HG03571 (cell line): Measurements from ENCODE around the gene PROZ.

Experiments used
- ATAC-seq: cut with Tn5 transposase; IDR thresholded peaks from one replicate; pipeline ENCODE4 v1.9.1; 2021; ENCODE audit not compliant: unreplicated experiment

The PROZ gene

DNA sequence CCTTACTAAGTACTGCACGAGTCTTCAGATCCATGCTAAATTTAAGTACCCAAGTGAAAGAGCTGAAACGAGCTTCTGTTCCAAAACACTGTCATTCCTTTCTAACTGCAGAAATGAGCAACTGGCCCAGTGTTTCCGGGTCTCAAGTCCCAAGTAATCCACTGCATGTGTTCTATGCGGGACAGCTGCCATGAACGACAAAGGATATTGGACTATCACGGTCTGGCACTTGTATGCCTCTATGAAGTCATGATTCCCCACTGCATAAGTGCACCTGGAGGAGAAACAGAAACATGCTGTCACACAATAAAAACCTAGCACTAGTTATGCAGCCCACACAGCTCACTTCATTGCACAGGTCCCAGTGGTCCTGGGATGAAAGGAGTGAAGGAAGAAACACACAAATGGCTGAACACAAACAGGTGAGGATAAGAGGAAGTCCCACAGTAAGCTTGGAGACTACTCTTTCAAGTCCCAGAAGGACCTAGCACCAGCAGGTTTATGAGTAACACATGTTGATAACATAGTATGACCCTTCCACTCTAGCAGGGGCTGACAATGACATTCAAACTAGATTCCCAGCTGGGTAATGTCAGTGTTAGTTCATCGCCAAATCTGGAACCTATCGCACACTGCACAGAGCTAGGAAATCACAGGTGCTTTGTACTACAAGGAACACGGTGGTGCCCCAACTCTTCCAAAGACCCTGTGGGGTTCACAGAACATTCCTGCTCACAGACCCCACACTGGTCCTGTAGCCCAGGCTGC is 38.7 kb downstream of the PROZ start:
- no peak for ATAC-seq

DNA sequence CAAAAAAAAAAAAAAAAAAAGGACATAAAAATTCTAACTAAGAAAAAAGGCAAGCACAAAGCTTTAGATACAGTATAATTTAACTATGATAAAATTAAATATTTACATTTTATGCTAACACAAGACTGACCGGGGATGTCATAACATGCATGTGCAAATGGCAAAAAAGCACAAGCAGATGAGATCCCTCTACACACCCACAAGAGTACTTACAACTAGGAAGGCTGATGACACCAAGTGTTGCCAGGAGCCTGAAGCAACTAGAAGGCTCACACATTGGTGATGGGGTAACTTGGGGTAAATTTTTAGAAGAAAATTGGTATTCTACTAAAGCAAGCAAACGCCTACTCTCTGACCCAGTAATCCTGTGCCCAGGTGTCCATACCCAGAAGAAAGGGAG is 43.4 kb downstream of the PROZ start:
- no peak for ATAC-seq

DNA sequence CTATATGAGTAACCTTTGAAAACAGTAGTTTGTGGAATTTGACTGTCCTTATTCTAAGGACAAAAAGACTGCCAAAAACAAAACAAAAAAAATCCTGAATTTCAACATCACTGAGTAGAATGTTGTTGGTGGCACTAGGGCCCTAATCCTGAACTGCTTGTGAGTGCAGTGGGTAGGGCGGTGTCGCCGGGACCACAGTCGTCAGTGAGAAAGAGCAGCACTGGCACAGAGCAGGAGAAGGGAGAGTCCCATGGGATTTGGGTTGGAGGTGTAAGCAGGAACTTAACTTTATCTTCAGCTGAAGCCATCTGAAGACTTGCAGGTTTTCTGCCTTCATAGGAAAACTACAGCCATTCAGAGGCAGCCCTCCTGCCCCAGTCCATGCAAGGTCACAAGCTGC is 44.5 kb downstream of the PROZ start:
- no peak for ATAC-seq

DNA sequence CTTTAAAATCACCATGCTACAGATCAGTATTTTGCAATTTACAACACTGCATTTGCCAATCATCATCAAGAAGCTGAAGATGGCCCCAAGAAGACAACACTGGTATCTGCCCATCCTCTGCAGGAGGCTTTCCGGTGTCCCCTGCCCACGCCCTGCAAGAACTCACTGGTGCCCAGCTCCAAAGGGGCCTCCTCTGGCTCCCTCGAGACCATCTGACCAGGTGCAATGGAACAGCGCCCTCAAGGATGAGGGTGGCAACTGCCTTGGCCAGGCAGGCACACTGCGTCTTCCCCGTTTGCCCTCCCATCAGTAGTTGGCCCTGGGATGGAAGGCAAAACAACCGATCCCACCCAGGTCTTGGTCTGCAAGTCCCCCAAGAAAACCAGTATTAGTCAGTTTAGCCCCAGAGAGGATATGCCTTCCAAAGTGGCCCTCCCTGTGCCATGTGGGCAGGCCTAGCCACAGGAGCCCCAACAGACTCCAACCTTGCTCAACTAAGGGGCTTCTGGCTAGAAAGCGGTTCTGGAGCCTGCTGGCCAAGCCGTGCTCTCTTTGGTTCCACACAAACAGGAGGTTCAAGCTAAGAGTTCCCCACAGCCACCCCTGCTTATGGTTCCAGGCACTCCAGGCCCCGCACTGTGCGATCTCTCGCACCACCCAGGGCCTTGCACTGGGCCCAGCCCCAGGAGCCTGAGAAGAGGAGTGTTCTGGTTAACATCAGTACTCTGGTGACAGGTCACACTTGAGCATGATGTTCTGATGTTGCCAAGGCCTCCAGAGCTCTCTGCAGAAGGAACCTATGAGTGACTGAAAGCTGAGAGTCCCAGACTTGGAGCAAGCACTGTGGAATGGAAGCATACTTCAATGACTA is 45.3 kb downstream of the PROZ start:
- ATAC-seq, result no peak

DNA sequence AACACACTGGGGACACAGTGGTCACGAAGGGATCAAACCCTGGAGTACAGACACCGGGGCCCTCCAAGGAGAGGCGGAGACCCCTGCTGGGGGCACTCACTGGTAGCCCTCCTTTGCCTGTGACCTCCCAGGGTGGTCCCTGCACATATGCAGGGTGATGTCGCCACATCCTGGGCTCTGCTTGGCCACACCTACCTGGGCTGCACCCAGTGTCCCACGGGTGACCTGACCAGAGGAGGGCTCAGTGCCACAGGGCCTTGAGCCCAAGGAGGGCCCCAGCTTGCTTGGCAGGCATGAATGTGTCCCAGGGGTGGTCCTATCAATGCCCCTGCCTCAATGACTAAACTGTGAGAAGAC is 45.9 kb downstream of the PROZ start:
- ATAC-seq, result no peak

DNA sequence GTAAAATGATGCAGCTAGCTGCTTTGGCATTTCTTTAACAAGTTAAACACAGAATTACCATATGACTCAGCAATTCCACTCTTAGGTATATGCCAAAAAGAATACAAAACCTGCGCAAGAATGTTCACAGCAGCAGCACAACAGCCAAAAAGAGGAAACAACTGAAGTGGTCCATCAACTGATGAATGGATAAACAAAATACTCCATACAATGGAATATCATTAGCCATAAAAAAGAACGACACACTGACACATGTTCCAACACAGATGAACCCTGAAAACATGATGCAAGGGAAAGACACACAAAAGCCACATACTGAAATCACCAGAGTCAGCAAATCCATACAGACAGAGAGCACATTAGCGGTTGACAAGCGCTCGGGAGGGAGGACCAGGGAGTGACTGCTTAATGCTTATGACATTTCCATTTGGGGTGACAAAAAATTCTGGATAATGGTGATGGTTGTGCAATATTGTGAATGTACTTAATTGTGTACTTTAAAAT is 47.0 kb downstream of the PROZ start:
- no peak for ATAC-seq

DNA sequence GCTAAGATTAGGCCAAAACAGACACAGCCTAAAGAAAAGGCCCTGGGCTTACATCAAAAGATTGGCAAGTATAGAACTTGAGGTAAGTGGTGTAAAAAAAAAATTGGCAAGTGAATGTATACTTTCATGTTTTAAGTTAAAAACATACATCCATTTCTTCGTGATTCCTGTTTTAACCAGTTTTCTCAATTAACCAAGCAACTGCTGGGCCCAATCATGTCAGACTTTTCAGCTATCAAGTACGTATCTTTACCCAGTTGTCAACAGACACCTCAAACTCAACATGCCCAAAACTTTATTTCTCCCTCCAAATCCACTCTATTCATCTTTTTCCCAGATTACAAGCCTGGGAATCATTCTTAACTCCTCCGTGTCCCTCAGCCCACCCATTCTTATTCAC is 49.0 kb downstream of the PROZ start:
- no peak for ATAC-seq

DNA sequence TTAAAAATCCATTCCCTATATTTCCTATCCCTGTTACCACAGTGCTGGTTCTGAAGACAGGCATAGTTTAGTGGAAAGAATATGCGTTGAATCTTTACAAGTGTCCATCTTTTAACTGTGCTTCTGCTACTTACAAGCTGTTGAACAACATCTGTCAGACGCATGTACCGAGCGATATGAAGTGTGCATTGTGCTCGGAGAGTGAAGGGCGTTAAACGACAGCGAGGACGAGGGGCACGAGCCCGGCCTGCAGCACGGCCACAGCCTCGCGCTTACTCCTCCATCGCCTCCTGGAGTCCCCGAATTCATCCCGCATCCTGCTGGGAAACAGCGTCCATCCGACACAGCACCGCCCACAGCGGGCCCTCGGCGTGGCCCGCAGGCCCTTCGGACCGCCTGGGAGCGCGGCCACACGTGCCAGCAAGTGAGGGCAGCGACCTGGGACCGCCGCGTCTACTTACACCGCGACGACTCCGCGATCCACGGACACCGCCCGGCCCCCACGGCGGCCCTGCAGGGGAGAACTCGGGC is 49.5 kb downstream of the PROZ start:
- ATAC-seq, result no peak

DNA sequence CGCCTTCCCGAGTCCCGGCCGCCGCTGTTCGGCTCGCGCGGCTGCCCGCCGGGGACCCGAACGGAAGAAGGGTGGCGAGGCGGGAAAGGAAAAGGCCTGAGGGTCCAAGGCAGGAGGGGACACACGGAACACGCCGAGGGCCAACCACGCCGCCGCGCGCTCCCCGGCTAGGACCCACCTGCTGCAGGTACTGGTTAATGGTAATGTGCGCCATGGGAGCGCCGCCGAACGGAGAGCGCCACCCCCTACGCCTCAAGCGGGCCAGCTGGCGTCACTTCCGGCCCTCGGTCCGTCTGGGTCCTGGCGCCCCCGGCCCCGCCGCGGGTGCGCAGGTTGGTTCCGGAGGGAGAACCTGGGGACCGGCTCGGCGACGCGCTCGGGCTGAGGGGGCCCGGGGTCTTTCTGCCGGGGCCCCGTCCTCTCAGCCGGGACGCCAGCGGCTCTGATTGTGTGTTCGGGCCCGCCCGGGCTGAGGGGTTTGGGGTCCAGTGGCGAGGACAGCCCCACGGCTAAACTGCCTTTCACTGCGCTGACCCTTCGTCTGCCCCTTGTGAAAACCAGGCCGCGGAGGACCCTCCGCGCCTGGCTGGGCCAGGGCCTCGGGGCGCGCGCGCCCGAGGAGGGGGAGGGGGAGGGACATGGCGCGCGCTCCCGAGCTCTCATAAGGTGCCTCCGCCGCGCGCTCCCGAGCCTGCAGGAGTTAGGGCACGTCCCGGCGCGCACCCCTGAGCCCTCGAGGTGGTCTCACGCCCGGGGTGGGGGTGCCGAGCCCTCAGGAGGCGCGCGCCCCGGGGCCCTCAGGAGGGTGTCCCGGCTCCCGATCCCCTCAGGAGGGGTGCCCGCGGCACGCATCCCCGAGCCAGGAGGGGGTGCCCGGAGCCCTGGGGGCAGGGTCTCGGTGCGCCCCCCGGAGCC is 50.2 kb downstream of the PROZ start, which contains the start of gene PCID2:
Gene PCID2 (minus strand): TSS at position 249 of the 915 bp plus-strand sequence. CDS start 35 bp downstream, at position 214.
- ATAC-seq, result peak; percentile 77

DNA sequence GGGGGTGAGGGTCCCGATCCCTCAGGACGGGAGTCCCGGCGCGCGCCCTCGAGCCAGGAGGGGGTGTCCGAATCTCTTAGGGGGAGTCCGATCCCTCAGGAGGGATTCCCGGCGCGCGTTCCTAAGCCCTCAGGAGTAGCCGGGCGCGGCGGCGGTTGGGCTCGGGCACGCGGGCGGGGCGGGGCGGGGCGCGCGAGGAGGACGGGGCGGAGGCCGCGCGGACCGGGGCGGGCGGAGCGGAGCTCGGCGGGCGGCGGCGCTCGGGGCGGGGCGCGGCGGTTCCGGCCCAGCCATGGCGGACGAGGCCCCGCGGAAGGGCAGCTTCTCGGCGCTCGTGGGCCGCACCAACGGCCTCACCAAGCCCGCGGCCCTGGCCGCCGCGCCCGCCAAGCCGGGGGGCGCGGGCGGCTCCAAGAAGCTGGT is 50.9 kb downstream of the PROZ start, which contains the start of gene CUL4A:
Gene CUL4A (plus strand): TSS at position 278 of the 423 bp plus-strand sequence. CDS start 15 bp downstream, at position 293.
- ATAC-seq, result peak; percentile 29

DNA sequence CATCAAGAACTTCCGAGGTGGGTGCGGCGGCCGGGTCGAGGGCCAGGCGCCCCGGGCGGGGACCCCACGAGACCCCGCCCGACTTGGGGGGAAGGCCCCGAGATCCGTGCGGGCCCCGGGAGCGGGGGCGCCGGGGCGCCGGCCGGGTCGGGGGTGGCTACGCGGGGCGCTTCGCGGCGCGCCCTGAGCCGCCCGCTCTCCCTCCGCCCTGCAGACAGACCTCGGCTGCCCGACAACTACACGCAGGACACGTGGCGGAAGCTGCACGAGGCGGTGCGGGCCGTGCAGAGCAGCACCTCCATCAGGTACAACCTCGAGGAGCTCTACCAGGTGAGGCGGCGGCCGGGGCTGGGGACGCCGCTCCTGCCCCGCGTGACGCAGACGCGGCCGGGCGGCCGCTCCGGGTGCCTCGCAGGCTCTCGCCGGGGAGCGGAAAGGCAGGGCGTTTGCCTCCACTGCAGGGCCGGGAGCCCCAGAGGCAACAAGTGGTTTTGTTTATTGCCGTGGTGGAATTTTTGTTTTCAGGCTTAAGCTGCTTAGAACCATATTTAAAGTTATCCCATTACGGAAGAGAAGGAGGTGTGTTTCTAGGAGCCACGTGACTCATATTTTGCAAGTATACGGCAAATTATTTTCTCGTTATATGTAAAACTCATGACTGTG is 51.4 kb downstream of the PROZ start:
- peak; percentile 33 for ATAC-seq

DNA sequence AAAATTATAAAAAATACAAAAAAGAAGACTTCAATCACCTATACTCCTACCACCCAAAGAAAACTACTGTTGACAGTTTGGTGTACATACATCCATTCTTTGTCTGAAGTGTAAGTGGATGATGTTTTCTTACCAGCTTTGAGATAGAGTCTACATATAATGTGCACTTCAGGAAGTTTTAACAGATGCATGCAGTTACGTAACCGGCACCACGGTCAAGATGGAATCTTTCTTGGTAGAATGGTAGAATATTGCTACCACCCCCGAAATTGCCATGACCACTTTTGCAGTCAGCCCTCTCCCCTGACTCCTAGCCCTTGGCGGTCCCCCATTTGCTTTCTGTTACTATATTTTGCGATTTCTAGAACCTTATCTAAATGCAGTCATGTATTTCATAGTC is 52.4 kb downstream of the PROZ start:
- ATAC-seq, result no peak

DNA sequence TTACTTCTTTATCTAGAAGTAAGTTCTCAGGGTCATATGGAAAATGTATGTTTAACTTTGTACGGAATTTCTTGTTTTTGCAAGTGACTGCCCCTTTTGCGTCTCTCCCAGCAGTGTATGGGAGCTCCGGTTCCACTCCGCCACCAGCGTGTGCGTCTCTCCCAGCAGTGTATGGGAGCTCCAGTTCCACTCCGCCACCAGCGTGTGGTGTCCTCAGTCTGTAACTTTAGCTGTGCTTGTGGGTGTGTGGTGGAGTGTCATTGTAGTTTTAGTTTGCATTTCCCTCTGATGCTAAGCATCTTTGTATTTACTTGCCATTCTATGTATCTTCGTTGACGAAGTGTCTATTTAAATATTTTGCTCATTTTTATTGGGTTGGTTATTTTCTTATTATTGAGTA is 53.3 kb downstream of the PROZ start:
- no peak for ATAC-seq

DNA sequence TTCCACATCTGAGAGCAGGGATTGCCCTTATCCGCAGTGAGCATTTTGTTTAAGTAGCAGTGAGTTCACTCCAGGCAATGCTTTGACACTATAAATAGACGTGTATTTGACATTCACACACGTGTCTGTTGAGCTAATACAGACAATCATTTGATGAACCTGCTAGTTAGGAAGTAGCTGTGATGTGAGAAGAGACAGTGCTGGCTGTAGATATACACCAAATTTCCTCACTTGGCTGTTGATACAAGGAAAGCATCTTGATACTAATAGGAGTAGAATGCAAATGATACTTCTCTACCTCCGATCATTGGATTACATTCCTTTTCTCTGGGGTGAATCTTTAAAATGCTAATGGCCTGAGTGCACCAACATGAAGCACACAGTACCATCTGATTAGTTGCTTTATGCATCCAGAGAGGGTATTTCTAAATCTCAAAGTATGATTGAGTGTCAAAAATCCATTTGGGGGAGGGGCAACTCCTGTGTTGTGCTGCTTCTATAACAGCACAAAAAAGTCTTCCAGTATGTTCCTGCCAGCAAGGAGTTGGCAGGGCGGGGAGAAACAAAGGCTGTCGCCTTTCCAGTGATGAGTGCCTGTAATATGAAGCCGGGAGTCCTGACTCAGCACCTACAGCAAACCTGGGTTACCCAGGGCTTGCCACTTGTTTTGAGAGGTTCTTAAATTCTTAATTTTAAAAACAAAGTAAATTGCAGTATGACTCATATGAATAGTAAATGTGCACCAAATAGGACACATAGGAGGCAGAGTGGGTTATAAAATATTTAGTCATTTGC is 58.0 kb downstream of the PROZ start:
- no peak for ATAC-seq

DNA sequence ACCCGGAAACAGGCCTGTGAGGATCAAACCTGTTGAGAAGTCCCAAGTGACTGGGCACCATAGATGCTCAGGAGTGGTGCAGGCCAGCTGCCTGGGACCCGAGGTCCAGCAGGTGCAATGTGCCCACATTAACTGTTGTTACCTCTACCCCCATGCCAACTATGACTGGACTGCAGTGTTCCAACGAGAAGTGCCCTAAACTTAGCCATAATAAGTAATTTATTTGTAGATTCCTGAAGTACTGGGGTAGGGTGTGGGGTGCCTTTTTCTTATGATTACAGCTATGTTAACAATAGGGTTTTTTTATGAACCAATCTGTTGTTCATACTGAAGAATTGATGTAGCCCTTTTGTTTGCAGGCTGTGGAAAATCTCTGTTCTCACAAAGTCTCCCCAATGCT is 60.1 kb downstream of the PROZ start:
- ATAC-seq, result no peak

DNA sequence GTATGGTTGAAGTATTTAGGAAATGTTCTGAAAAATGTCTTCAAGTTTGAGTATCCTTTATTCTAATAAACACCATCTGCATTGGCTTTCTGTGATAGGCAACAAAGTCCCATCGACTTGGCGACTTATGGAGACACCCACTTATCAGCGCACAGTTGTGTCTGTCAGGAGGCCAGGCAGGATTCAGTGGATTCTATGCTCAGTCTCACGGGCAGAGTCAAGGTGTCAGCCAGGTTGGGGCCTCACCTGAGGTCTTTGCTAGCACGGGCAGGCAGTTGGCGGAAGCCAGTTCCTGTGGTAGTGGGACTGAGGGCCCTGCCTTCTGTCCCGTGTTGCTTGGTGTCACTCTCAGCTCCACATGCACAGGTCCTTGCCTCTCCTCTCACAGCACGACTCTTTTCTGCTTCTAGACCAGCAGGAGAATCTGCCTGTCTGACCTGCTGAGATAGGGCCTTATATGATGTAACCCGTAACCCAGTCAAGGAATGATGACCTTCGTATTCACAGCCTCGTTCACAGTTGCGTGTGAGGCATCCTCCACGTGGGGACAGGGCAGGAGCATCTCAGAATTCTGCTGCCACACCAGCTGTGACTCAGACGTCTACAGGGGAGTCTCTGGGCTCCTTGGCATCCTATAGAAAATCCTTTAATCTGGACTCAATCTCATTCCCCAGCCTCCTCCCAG is 61.0 kb downstream of the PROZ start:
- ATAC-seq, result no peak

DNA sequence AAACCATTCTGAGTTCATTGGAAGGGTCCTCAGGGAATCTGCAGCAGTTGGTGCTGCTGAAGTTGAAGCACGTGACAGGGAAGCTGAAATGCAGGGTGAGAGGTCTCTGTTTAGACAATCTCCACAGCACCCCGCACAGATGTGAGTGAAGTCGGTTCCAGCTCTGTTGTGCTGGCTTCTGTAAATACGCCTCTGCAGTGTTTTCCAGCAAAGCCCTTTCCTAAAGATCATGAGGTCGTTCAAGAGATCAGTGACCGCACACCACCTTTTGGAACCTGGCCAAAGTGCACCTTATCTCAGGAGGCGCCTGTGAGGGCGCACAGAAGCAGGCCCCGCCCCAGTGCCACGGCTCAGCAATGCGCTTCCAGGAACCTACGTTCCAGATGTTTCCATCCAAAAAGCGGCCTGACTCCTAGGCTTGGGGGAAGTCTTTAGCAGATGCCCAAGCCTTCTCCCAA is 61.7 kb downstream of the PROZ start:
- ATAC-seq, result no peak

DNA sequence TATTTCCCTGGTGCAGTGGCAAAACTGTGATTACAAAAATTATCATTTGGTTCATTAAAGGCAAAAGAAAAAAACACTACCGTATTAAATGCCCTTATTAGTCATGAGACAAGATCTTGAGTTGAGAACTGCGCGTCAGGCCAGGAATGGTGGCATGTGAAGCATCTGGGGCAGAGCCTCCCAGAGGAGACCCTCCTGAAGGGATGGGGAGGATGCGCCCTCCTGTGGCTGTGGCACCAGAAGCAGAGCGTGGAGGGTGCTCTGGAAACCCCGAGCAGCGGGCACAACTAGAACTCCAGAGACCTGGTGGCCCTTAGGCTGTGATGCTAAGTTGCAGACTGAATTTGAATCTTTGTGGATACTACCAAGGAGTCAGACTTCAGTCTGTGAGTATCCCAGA is 62.4 kb downstream of the PROZ start:
- ATAC-seq, result no peak
